Coronary artery (tissue), 2 donors: ENCODE measurements around the gene UNC79.

Experiments
- DNase-seq: peaks from one replicate; pipeline ENCODE4 v3.0.0-alpha.2; 2017; ENCODE audit warnings: low spot score
- H3K27ac ChIP-seq, 2 donors: fragments of 200-600 bp; sonication (generic); one replicate each; pipeline ENCODE4 v1.5.1; 2016 to 2019
- H3K4me3 ChIP-seq: fragments of 200-600 bp; sonication (generic); 2 replicates; pipeline ENCODE4 v1.5.1; 2016; ENCODE audit warnings: mild to moderate bottlenecking, moderate library complexity
- CTCF ChIP-seq: fragments of 200-600 bp; sonication (generic); IDR thresholded peaks from one replicate; pipeline ENCODE4 v1.5.1; 2019; ENCODE audit warnings: antibody characterized with exemption

Gene UNC79

GRCh38 chr14:93645200-93645599, 214.5 kb downstream of the UNC79 start:
- no peak for DNase-seq
- no peak overlapping the region for H3K27ac ChIP-seq
- H3K4me3 ChIP-seq = no peak overlapping the region
- TF ChIP-seq CTCF = no peak

- Histone ChIP-seq H3K27ac (no peak overlapping the region), H3K4me3 (no peak overlapping the region)
- DNase-seq = no peak
- TF ChIP-seq CTCF = no peak
Measured at GRCh38 chr14:93648440-93649168, 217.9 kb downstream of the UNC79 start.

- H3K4me3 ChIP-seq = no peak overlapping the region
- no peak for DNase-seq
- TF ChIP-seq CTCF = no peak
- no peak overlapping the region for H3K27ac ChIP-seq
Measured at GRCh38 chr14:93654599-93654998, 223.9 kb downstream of the UNC79 start.

GRCh38 chr14:93655078-93655750, 224.5 kb downstream of the UNC79 start:
- no peak overlapping the region for H3K4me3 ChIP-seq
- DNase-seq = no peak
- no peak overlapping the region for H3K27ac ChIP-seq
- peak; percentile 49 for TF ChIP-seq CTCF

- TF ChIP-seq CTCF = no peak
- no peak overlapping the region for H3K4me3 ChIP-seq
- no peak for DNase-seq
- no peak overlapping the region for H3K27ac ChIP-seq
Measured at GRCh38 chr14:93657875-93658274, 227.1 kb downstream of the UNC79 start.

- H3K4me3 ChIP-seq = no peak overlapping the region
- no peak for TF ChIP-seq CTCF
- H3K27ac ChIP-seq = no peak overlapping the region
- DNase-seq = no peak
Measured at GRCh38 chr14:93663317-93663716, 232.6 kb downstream of the UNC79 start.

GRCh38 chr14:93665169-93665568, 234.4 kb downstream of the UNC79 start:
- Histone ChIP-seq H3K27ac (no peak overlapping the region), H3K4me3 (no peak overlapping the region)
- no peak for DNase-seq
- TF ChIP-seq CTCF = no peak
